GM12878 (cell line): ENCODE data around the gene GIMAP6. TPM values are rescaled to one million over a fixed set of nuclear protein-coding genes. Genes with fewer than 3 reads are reported as not detected.
A peak's percentile ranks its signal among the peaks of the same experiment; 100 is the strongest.

ENCODE experiments used
- ATF7 ChIP-seq: fragments of 450-650 bp; IDR thresholded peaks from 2 replicates; pipeline ENCODE4 v1.6.1; 2016; ENCODE audit warnings: low read depth, mild to moderate bottlenecking
- BHLHE40 ChIP-seq, 2 experiments: fragments of 450-650 bp in 1 of 2; IDR thresholded peaks; 2 replicates each; pipeline ENCODE4 v1.6.1; 2011 to 2017; ENCODE audit warnings: low read depth in 2 of 2, borderline replicate concordance in 1 of 2, improper control_type of control experiment in 1 of 2, low read length in 1 of 2, mild to moderate bottlenecking in 1 of 2
- BMI1 ChIP-seq: fragments of 450-650 bp; IDR thresholded peaks from 2 replicates; pipeline ENCODE4 v1.6.1; 2016; ENCODE audit warnings: mild to moderate bottlenecking, moderate library complexity, borderline replicate concordance
- BRCA1 ChIP-seq: IDR thresholded peaks from 2 replicates; pipeline ENCODE4 v1.6.1; 2011; ENCODE audit warnings: low read depth, low read length, improper control_type of control experiment
- EP300 ChIP-seq, 2 experiments: fragments of 150-350 bp in 1 of 2; IDR thresholded peaks; 2 replicates each; pipeline ENCODE4 v1.6.1; 2011 to 2012; ENCODE audit warnings: low read depth in 2 of 2, low read length in 2 of 2, borderline replicate concordance in 1 of 2, improper control_type of control experiment in 1 of 2, inconsistent platforms in 1 of 2; ENCODE audit not compliant: control insufficient read depth in 1 of 2
- GATAD2B ChIP-seq: fragments of 450-650 bp; conservative IDR thresholded peaks from 2 replicates; pipeline ENCODE4 v1.6.1; 2017; ENCODE audit warnings: low read depth, mild to moderate bottlenecking, moderate library complexity
- IKZF1 ChIP-seq: fragments of 450-650 bp; conservative IDR thresholded peaks from 2 replicates; pipeline ENCODE4 v1.6.1; 2017; ENCODE audit warnings: antibody characterized with exemption, mild to moderate bottlenecking
- IKZF2 ChIP-seq, 2 experiments: fragments of 450-650 bp; IDR thresholded peaks; 2 replicates each; pipeline ENCODE4 v1.6.1; 2017; ENCODE audit warnings: mild to moderate bottlenecking in 2 of 2, moderate library complexity in 2 of 2
- KAT2A ChIP-seq: conservative IDR thresholded peaks from 2 replicates; pipeline ENCODE4 v1.6.1; 2011; ENCODE audit warnings: low read depth, low read length; ENCODE audit not compliant: control insufficient read depth
- MEF2B ChIP-seq: fragments of 450-650 bp; IDR thresholded peaks from 2 replicates; pipeline ENCODE4 v1.6.1; 2018; ENCODE audit warnings: mild to moderate bottlenecking, moderate library complexity; ENCODE audit not compliant: partially characterized antibody, poor library complexity, severe bottlenecking
- NR2C1 ChIP-seq: fragments of 450-650 bp; IDR thresholded peaks from 2 replicates; pipeline ENCODE4 v1.6.1; 2017; ENCODE audit warnings: antibody characterized with exemption, mild to moderate bottlenecking, moderate library complexity
- NR2F1 ChIP-seq: fragments of 450-650 bp; conservative IDR thresholded peaks from 2 replicates; pipeline ENCODE4 v1.6.1; 2017; ENCODE audit warnings: mild to moderate bottlenecking
- RUNX3 ChIP-seq: IDR thresholded peaks from 2 replicates; pipeline ENCODE4 v1.6.1; 2012; ENCODE audit warnings: low read length, inconsistent platforms
- SREBF2 ChIP-seq: IDR thresholded peaks from 2 replicates; pipeline ENCODE4 v1.6.1; 2012; ENCODE audit warnings: mild to moderate bottlenecking, low read length
- ZNF217 ChIP-seq: fragments of 450-650 bp; IDR thresholded peaks from 2 replicates; pipeline ENCODE4 v1.6.1; 2017; ENCODE audit warnings: antibody characterized with exemption, mild to moderate bottlenecking
- polyA plus RNA-seq, 11 experiments: library from polyadenylated mRNA; depleted of rRNA in 4 of 11; unstranded in 6 of 11; stranded (reverse) in 5 of 11; fragments of >200 nt; fragmentation: Nextera tagmentation in 4 of 11; fragmentation: Illumina TruSeq in 1 of 11; extraction: Ambion mirVana in 4 of 11; extraction: Trizol in 1 of 11; gene quantifications; 1 replicate in 1 of 11; 2 replicates in 10 of 11; pipeline versions ENCODE4 v1.2.1 to v1.2.3, GENCODE V29; 2011 to 2016; ENCODE audit warnings: inconsistent platforms in 2 of 11, missing spikeins in 2 of 11, low read depth in 1 of 11
- total RNA-seq, 4 experiments: library from RNA; depleted of rRNA in 3 of 4; stranded (reverse); fragments of >200 nt in 3 of 4; fragmentation: Illumina TruSeq in 1 of 4; extraction: Trizol in 1 of 4; gene quantifications; 2 replicates each; pipeline versions ENCODE4 v1.2.1 to v1.2.3, GENCODE V29; 2013 to 2021
- TF ChIP-seq, protein P1 (sequence below): fragments of 450-650 bp; IDR thresholded peaks from 2 replicates; pipeline ENCODE4 v1.6.1; 2016; ENCODE audit warnings: mild to moderate bottlenecking
- TF ChIP-seq, protein P2 (sequence below): IDR thresholded peaks from 2 replicates; pipeline ENCODE4 v1.6.1; 2011; ENCODE audit warnings: borderline replicate concordance, low read depth, mild to moderate bottlenecking, moderate library complexity, low read length; ENCODE audit not compliant: insufficient read depth, poor library complexity, severe bottlenecking
- TF ChIP-seq, protein P3 (sequence below): IDR thresholded peaks from 2 replicates; pipeline ENCODE4 v1.6.1; 2012; ENCODE audit warnings: low read length, inconsistent platforms
- TF ChIP-seq, protein P4 (sequence below): fragments of 450-650 bp; IDR thresholded peaks from 2 replicates; pipeline ENCODE4 v1.6.1; 2017; ENCODE audit warnings: low read depth, mild to moderate bottlenecking, moderate library complexity

Gene GIMAP6
- total and polyA plus RNA-seq, 10 of the 15 experiments (the other 5 are each of a cell fraction or from before 2014, with no cell fraction given) = 6.2 to 49.2 (median 35.4) TPM

DNA sequence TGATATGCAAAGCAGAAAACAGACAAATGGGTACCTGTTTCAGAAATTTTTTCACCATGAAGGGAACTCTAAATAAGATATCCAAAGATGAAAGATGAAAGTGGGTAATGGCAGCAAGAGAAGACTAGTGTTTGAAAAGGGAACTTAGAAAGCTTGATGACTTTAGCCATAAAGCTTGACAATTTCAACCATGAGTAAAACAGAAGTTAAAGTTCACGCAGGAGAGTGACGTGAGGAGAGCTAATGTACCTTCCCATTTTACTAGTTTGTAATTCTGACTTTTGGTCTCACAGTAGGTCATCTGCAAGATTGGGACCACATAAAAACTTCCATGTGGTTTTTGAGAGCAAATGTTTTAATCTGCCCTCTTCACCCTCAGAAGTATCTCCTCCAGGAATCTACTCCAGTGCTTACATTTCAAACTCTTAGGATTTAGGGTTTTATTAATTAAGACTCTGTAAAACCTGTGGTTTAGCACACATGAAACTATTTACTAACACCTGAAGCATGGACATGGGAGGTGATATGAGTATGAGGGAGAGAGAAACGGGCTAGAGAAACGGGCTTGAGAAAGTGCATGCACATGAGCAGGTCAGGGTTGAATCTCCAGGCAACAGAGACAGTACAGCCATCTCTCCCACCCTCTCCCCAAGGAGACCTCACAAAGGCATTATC is 28.9 kb upstream of the GIMAP6 start (continued):
- TF ChIP-seq ATF7 = peak; percentile 34; the same call in 1 of the 2 replicates
- TF ChIP-seq IKZF2 (IDR thresholded peaks at IDR 0.05) = peak; percentile 63 to 68
- peak; percentile 54 to 65; a peak in 2 of 4 replicates for TF ChIP-seq BHLHE40 (IDR thresholded peaks at IDR 0.05; ENCODE audit: borderline replicate concordance in 1 of 2, low read depth in 2 of 2, low read length in 1 of 2)
- TF ChIP-seq BRCA1 = no peak
- TF ChIP-seq SREBF2 = no peak
- peak; percentile 43 for TF ChIP-seq NR2C1
- TF ChIP-seq MEF2B = peak; percentile 69
- peak; percentile 45; the same call in 1 of the 2 replicates for TF ChIP-seq ZNF217
- TF ChIP-seq, protein P1, sequence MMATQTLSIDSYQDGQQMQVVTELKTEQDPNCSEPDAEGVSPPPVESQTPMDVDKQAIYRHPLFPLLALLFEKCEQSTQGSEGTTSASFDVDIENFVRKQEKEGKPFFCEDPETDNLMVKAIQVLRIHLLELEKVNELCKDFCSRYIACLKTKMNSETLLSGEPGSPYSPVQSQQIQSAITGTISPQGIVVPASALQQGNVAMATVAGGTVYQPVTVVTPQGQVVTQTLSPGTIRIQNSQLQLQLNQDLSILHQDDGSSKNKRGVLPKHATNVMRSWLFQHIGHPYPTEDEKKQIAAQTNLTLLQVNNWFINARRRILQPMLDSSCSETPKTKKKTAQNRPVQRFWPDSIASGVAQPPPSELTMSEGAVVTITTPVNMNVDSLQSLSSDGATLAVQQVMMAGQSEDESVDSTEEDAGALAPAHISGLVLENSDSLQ = peak; percentile 50; the same call in 1 of the 2 replicates
- TF ChIP-seq, protein P2, sequence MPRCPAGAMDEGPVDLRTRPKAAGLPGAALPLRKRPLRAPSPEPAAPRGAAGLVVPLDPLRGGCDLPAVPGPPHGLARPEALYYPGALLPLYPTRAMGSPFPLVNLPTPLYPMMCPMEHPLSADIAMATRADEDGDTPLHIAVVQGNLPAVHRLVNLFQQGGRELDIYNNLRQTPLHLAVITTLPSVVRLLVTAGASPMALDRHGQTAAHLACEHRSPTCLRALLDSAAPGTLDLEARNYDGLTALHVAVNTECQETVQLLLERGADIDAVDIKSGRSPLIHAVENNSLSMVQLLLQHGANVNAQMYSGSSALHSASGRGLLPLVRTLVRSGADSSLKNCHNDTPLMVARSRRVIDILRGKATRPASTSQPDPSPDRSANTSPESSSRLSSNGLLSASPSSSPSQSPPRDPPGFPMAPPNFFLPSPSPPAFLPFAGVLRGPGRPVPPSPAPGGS = no peak
- peak in 1 of 2 experiments; percentile 35; a peak in 1 of 4 replicates for TF ChIP-seq EP300 (IDR thresholded peaks at IDR 0.05; ENCODE audit: borderline replicate concordance in 1 of 2, control insufficient read depth in 1 of 2, low read depth in 2 of 2, low read length in 2 of 2)
- TF ChIP-seq KAT2A = no peak
- TF ChIP-seq GATAD2B = 0 out of 2 replicates have a peak, but pooled peaks have one; percentile 47
- TF ChIP-seq, protein P3, sequence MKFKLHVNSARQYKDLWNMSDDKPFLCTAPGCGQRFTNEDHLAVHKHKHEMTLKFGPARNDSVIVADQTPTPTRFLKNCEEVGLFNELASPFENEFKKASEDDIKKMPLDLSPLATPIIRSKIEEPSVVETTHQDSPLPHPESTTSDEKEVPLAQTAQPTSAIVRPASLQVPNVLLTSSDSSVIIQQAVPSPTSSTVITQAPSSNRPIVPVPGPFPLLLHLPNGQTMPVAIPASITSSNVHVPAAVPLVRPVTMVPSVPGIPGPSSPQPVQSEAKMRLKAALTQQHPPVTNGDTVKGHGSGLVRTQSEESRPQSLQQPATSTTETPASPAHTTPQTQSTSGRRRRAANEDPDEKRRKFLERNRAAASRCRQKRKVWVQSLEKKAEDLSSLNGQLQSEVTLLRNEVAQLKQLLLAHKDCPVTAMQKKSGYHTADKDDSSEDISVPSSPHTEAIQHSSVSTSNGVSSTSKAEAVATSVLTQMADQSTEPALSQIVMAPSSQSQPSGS = peak; percentile 60; the same call in 1 of the 2 replicates
- TF ChIP-seq, protein P4, sequence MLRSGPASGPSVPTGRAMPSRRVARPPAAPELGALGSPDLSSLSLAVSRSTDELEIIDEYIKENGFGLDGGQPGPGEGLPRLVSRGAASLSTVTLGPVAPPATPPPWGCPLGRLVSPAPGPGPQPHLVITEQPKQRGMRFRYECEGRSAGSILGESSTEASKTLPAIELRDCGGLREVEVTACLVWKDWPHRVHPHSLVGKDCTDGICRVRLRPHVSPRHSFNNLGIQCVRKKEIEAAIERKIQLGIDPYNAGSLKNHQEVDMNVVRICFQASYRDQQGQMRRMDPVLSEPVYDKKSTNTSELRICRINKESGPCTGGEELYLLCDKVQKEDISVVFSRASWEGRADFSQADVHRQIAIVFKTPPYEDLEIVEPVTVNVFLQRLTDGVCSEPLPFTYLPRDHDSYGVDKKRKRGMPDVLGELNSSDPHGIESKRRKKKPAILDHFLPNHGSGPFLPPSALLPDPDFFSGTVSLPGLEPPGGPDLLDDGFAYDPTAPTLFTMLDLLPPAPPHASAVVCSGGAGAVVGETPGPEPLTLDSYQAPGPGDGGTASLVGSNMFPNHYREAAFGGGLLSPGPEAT = peak; percentile 50
- peak; percentile 71; the same call in 1 of the 2 replicates for TF ChIP-seq IKZF1
- peak; percentile 61; the same call in 1 of the 2 replicates for TF ChIP-seq NR2F1
- TF ChIP-seq BMI1 = peak; percentile 19; the same call in 1 of the 2 replicates
- TF ChIP-seq RUNX3 = peak; percentile 69
- TF ChIP-seq, all 136 proteins: peak for 21
